ENCODE measurements around the gene NFIB. TPM values are rescaled to one million over a fixed set of nuclear protein-coding genes. Genes with fewer than 3 reads are reported as not detected.

The NFIB gene
- total RNA-seq, 5 donors from 2014 or later (not counting 1 experiment from before 2014, with no cell fraction given) = 0.15 to 0.89 (median 0.39) TPM; not detected in 1

- DNase-seq = no peak
- 100% methylated on average over 1 of the region's 4 CpGs for WGBS (ENCODE audit: insufficient coverage)
- no peaks in the 10 kb centered on the region for H3K36me3 Mint-ChIP-seq
- Histone ChIP-seq H3K4me3 (ENCODE audit: control insufficient read depth in 1 of 2, extremely low read depth in 1 of 2, low read length in 1 of 2) (no peak overlapping the region), H3K9me3 (no peaks in the 10 kb centered on the region), H3K27me3 (replicated peaks in 1 of 2; ENCODE audit: control insufficient read depth in 2 of 2, extremely low read depth in 1 of 2, insufficient read depth in 2 of 2, low read length in 1 of 2) (peaks cover 10 to 34% of the 10 kb centered on the region in 2 experiments), H3K27ac (ENCODE audit: low read length) (no peak overlapping the region), H3K4me1 (ENCODE audit: control insufficient read depth in 1 of 2, extremely low read depth in 1 of 2, insufficient read depth in 2 of 2, low read length in 2 of 2) (peaks cover 6 to 28% of the 10 kb centered on the region in 2 experiments), H3K36me3 (ENCODE audit: control insufficient read depth in 2 of 2, extremely low read depth in 1 of 2, insufficient read depth in 1 of 2, low read length in 1 of 2) (no peaks in the 10 kb centered on the region)
- no peak overlapping the region for H3K27ac Mint-ChIP-seq
- POLR2A ChIA-PET = no interaction called here
- CTCF ChIA-PET = interaction anchor here in 1 of 2 donors (0.7 kb wide), 1 partner anchor 226 kb away, joined by 4 read pairs; no protein-coding TSS in a partner anchor
- H3K4me3 Mint-ChIP-seq = peak overlapping the region in 1 of 3 donors; percentile 84
- ATAC-seq (replicated peaks in 1 of 4) = no peak
- peaks cover 26 to 43% (median 28%) of the 10 kb centered on the region in 3 donors for H3K4me1 Mint-ChIP-seq
- peaks cover 43 to 50% of the 10 kb centered on the region in 2 donors for H3K27me3 Mint-ChIP-seq
- H3K9me3 Mint-ChIP-seq = no peaks in the 10 kb centered on the region
Measured at GRCh38 chr9:14317667-14318320, 3.9 kb upstream of the NFIB start.

- ATAC-seq (replicated peaks in 1 of 4) = no peak
- Histone ChIP-seq H3K27me3 (replicated peaks in 1 of 2; ENCODE audit: control insufficient read depth in 2 of 2, extremely low read depth in 1 of 2, insufficient read depth in 2 of 2, low read length in 1 of 2) (peaks cover 20 to 39% of the 10 kb centered on the region in 2 experiments), H3K4me3 (ENCODE audit: control insufficient read depth in 1 of 2, extremely low read depth in 1 of 2, low read length in 1 of 2) (no peak overlapping the region), H3K36me3 (ENCODE audit: control insufficient read depth in 2 of 2, extremely low read depth in 1 of 2, insufficient read depth in 1 of 2, low read length in 1 of 2) (no peaks in the 10 kb centered on the region), H3K27ac (ENCODE audit: low read length) (no peak overlapping the region), H3K9me3 (no peaks in the 10 kb centered on the region), H3K4me1 (ENCODE audit: control insufficient read depth in 1 of 2, extremely low read depth in 1 of 2, insufficient read depth in 2 of 2, low read length in 2 of 2) (peaks cover 4 to 28% of the 10 kb centered on the region in 2 experiments)
- POLR2A ChIA-PET = no interaction called here
- Mint-ChIP-seq H3K9me3 (peaks cover 0 to 3% (median 0%) of the 10 kb centered on the region in 3 donors), H3K27ac (no peak overlapping the region), H3K36me3 (no peaks in the 10 kb centered on the region), H3K4me3 (peak overlapping the region in 2 of 3 donors; percentile 47 to 84), H3K4me1 (peaks cover 25 to 41% (median 31%) of the 10 kb centered on the region in 3 donors), H3K27me3 (peaks cover 53 to 59% of the 10 kb centered on the region in 2 donors)
- 91% methylated on average over 4 of the region's 8 CpGs for WGBS (ENCODE audit: insufficient coverage)
- CTCF ChIA-PET = no interaction called here
- no peak for DNase-seq
Measured at GRCh38 chr9:14316602-14317300, 2.8 kb upstream of the NFIB start.

GRCh38 chr9:14315875-14316601 is 2.1 kb upstream of the NFIB start:
- H3K36me3 ChIP-seq (ENCODE audit: control insufficient read depth in 2 of 2, extremely low read depth in 1 of 2, insufficient read depth in 1 of 2, low read length in 1 of 2) = no peaks in the 10 kb centered on the region
- H3K27me3 ChIP-seq (replicated peaks in 1 of 2; ENCODE audit: control insufficient read depth in 2 of 2, extremely low read depth in 1 of 2, insufficient read depth in 2 of 2, low read length in 1 of 2) = peaks cover 20 to 39% of the 10 kb centered on the region in 2 experiments
- ATAC-seq (replicated peaks in 1 of 4) (no peak), DNase-seq (no peak)
- Mint-ChIP-seq H3K27me3 (peaks cover 55 to 57% of the 10 kb centered on the region in 2 donors), H3K27ac (no peak overlapping the region), H3K9me3 (peaks cover 0 to 3% (median 0%) of the 10 kb centered on the region in 3 donors), H3K4me3 (peak overlapping the region; percentile 73 to 84 (median 80)), H3K4me1 (peaks cover 20 to 35% (median 25%) of the 10 kb centered on the region in 3 donors), H3K36me3 (no peaks in the 10 kb centered on the region)
- peaks cover 4 to 28% of the 10 kb centered on the region in 2 experiments for H3K4me1 ChIP-seq (ENCODE audit: control insufficient read depth in 1 of 2, extremely low read depth in 1 of 2, insufficient read depth in 2 of 2, low read length in 2 of 2)
- H3K27ac ChIP-seq (ENCODE audit: low read length) = no peak overlapping the region
- CTCF ChIA-PET = no interaction called here
- 31% methylated on average over 36 of the region's 42 CpGs for WGBS (ENCODE audit: insufficient coverage)
- H3K9me3 ChIP-seq = no peaks in the 10 kb centered on the region
- POLR2A ChIA-PET = no interaction called here
- H3K4me3 ChIP-seq (ENCODE audit: control insufficient read depth in 1 of 2, extremely low read depth in 1 of 2, low read length in 1 of 2) = peak overlapping the region; percentile 23 to 41

- H3K9me3 ChIP-seq = no peaks in the 10 kb centered on the region
- peaks cover 17 to 27% (median 21%) of the 10 kb centered on the region in 3 donors for H3K4me1 Mint-ChIP-seq
- peaks cover 20 to 39% of the 10 kb centered on the region in 2 experiments for H3K27me3 ChIP-seq (replicated peaks in 1 of 2; ENCODE audit: control insufficient read depth in 2 of 2, extremely low read depth in 1 of 2, insufficient read depth in 2 of 2, low read length in 1 of 2)
- no peaks in the 10 kb centered on the region for H3K36me3 Mint-ChIP-seq
- peaks cover 4 to 28% of the 10 kb centered on the region in 2 experiments for H3K4me1 ChIP-seq (ENCODE audit: control insufficient read depth in 1 of 2, extremely low read depth in 1 of 2, insufficient read depth in 2 of 2, low read length in 2 of 2)
- H3K4me3 Mint-ChIP-seq = peak overlapping the region; percentile 74 to 84 (median 75)
- H3K27ac ChIP-seq (ENCODE audit: low read length) = no peak overlapping the region
- 1% methylated on average over 83 of the region's 109 CpGs for WGBS (ENCODE audit: insufficient coverage)
- H3K36me3 ChIP-seq (ENCODE audit: control insufficient read depth in 2 of 2, extremely low read depth in 1 of 2, insufficient read depth in 1 of 2, low read length in 1 of 2) = no peaks in the 10 kb centered on the region
- H3K4me3 ChIP-seq (ENCODE audit: control insufficient read depth in 1 of 2, extremely low read depth in 1 of 2, low read length in 1 of 2) = peak overlapping the region; percentile 30 to 62
- H3K27me3 Mint-ChIP-seq = peaks cover 47 to 55% of the 10 kb centered on the region in 2 donors
- no peak overlapping the region for H3K27ac Mint-ChIP-seq
- ATAC-seq (replicated peaks in 1 of 4) (peak; percentile 52 to 72 (median 60)), DNase-seq (peak in 2 of 35 experiments; percentile 8 to 30)
- CTCF ChIA-PET = no interaction called here
- peaks cover 0 to 3% (median 0%) of the 10 kb centered on the region in 3 donors for H3K9me3 Mint-ChIP-seq
- POLR2A ChIA-PET = no interaction called here
Measured at GRCh38 chr9:14314929-14315874, 1.3 kb upstream of the NFIB start.

GRCh38 chr9:14314424-14314928 is 535 bp upstream of the NFIB start:
- H3K27me3 Mint-ChIP-seq = peaks cover 49 to 58% of the 10 kb centered on the region in 2 donors
- H3K4me1 Mint-ChIP-seq = peaks cover 17 to 28% (median 21%) of the 10 kb centered on the region in 3 donors
- no peaks in the 10 kb centered on the region for H3K36me3 Mint-ChIP-seq
- Histone ChIP-seq H3K9me3 (no peaks in the 10 kb centered on the region), H3K36me3 (ENCODE audit: control insufficient read depth in 2 of 2, extremely low read depth in 1 of 2, insufficient read depth in 1 of 2, low read length in 1 of 2) (no peaks in the 10 kb centered on the region), H3K27me3 (replicated peaks in 1 of 2; ENCODE audit: control insufficient read depth in 2 of 2, extremely low read depth in 1 of 2, insufficient read depth in 2 of 2, low read length in 1 of 2) (peaks cover 20 to 39% of the 10 kb centered on the region in 2 experiments), H3K4me3 (ENCODE audit: control insufficient read depth in 1 of 2, extremely low read depth in 1 of 2, low read length in 1 of 2) (peak overlapping the region; percentile 30 to 62), H3K4me1 (ENCODE audit: control insufficient read depth in 1 of 2, extremely low read depth in 1 of 2, insufficient read depth in 2 of 2, low read length in 2 of 2) (peaks cover 4 to 28% of the 10 kb centered on the region in 2 experiments), H3K27ac (ENCODE audit: low read length) (no peak overlapping the region)
- ATAC-seq (replicated peaks in 1 of 4) (peak in 1 of 4 experiments; percentile 18), DNase-seq (no peak)
- CTCF ChIA-PET = no interaction called here
- 2% methylated on average over 14 of the region's 21 CpGs for WGBS (ENCODE audit: insufficient coverage)
- peak overlapping the region; percentile 74 to 81 (median 75) for H3K4me3 Mint-ChIP-seq
- peaks cover 0 to 3% (median 0%) of the 10 kb centered on the region in 3 donors for H3K9me3 Mint-ChIP-seq
- POLR2A ChIA-PET = no interaction called here
- no peak overlapping the region for H3K27ac Mint-ChIP-seq

Data from T-cell (primary cell).